Measurements from ENCODE around the gene NOTCH1.

Gene NOTCH1

GRCh38 chr9:136514022-136514714 is 31.7 kb downstream of the NOTCH1 start:
- no peak for DNase-seq

GRCh38 chr9:136513191-136513590 is 32.7 kb downstream of the NOTCH1 start:
- no peak for DNase-seq

GRCh38 chr9:136512651-136513071 is 33.2 kb downstream of the NOTCH1 start:
- peak; percentile 29 for DNase-seq

GRCh38 chr9:136511670-136512592 is 33.9 kb downstream of the NOTCH1 start:
- no peak for DNase-seq

- DNase-seq: no peak
Measured at GRCh38 chr9:136511144-136511669, 34.6 kb downstream of the NOTCH1 start.

- no peak for DNase-seq
Measured at GRCh38 chr9:136510561-136510960, 35.3 kb downstream of the NOTCH1 start.

GRCh38 chr9:136509549-136509948 is 36.3 kb downstream of the NOTCH1 start:
- DNase-seq: no peak

- DNase-seq: no peak
Measured at GRCh38 chr9:136508729-136509500, 36.9 kb downstream of the NOTCH1 start.

- no peak for DNase-seq
Measured at GRCh38 chr9:136507992-136508375, 37.9 kb downstream of the NOTCH1 start.

GRCh38 chr9:136507221-136507991 is 38.4 kb downstream of the NOTCH1 start:
- DNase-seq: no peak

GRCh38 chr9:136506425-136506824 is 39.4 kb downstream of the NOTCH1 start:
- no peak for DNase-seq

GRCh38 chr9:136505406-136506403 is 40.1 kb downstream of the NOTCH1 start:
- DNase-seq: no peak

- no peak for DNase-seq
Measured at GRCh38 chr9:136504512-136505348, 41.1 kb downstream of the NOTCH1 start.

- no peak for DNase-seq
Measured at GRCh38 chr9:136502940-136503550, 42.8 kb downstream of the NOTCH1 start.

GRCh38 chr9:136502196-136502595 is 43.7 kb downstream of the NOTCH1 start:
- DNase-seq: no peak

GRCh38 chr9:136501686-136502085 is 44.2 kb downstream of the NOTCH1 start:
- no peak for DNase-seq

- DNase-seq: no peak
Measured at GRCh38 chr9:136499935-136500910, 45.6 kb downstream of the NOTCH1 start.
